Testis (tissue), 3 donors: ENCODE measurements around the gene FMNL2. TPM values are rescaled to one million over a fixed set of nuclear protein-coding genes. Genes with fewer than 3 reads are reported as not detected.

ENCODE experiments used
- DNase-seq: peaks from one replicate; pipeline ENCODE4 v3.0.0-alpha.2; 2019
- H3K27ac ChIP-seq, 2 donors: fragments of 200-600 bp; sonication (generic); one replicate each; pipeline ENCODE4 v1.5.1; 2019
- H3K27me3 ChIP-seq: fragments of 200-600 bp; sonication (generic); one replicate; pipeline ENCODE4 v1.5.1; 2019
- H3K36me3 ChIP-seq: fragments of 200-600 bp; sonication (generic); one replicate; pipeline ENCODE4 v1.5.1; 2017; ENCODE audit warnings: low read depth; ENCODE audit errors: missing control alignments
- H3K4me1 ChIP-seq: fragments of 200-600 bp; sonication (generic); one replicate; pipeline ENCODE4 v1.5.1; 2019
- H3K4me3 ChIP-seq, 2 donors: fragments of 200-600 bp; sonication (generic); one replicate each; pipeline ENCODE4 v1.5.1; 2017 to 2019
- H3K9me3 ChIP-seq: fragments of 200-600 bp; sonication (generic); one replicate; pipeline ENCODE4 v1.5.1; 2017
- CTCF ChIP-seq, 3 experiments: fragments of 450-650 bp in 2 of 3; fragments of 200-600 bp in 1 of 3; sonication (generic) in 1 of 3; IDR thresholded peaks; one replicate each; pipeline ENCODE4 v1.5.1; 2016 to 2019; ENCODE audit warnings: antibody characterized with exemption in 3 of 3, mild to moderate bottlenecking in 2 of 3, moderate library complexity in 1 of 3
- POLR2A ChIP-seq: fragments of 450-650 bp; IDR thresholded peaks from one replicate; pipeline ENCODE4 v1.6.1; 2017; ENCODE audit warnings: antibody characterized with exemption, mild to moderate bottlenecking, moderate library complexity
- WGBS, 2 donors: methylation state at CpG; one replicate each; pipeline ENCODE4 v1.1.5; 2018; 5-methylcytosine and 5-hydroxymethylcytosine counted together
- intact Hi-C: fragments of 100-400 bp; cut with DNase I; formaldehyde crosslinking; loops from one replicate; pipeline ENCODE4 v1.15.1; 2023; ENCODE audit warnings: low total_unique reads
- polyA plus RNA-seq: library from polyadenylated mRNA; stranded (reverse); fragments of 350-450 nt; fragmentation: Illumina TruSeq; extraction: RNeasy Lipid Tissue Mini Kit (QIAGEN cat#74804); gene quantifications from one replicate; pipeline ENCODE4 v1.2.3, GENCODE V29; 2014; ENCODE audit warnings: low read depth, low replicate concordance; ENCODE audit not compliant: insufficient read depth
- total RNA-seq, 2 donors: library from RNA; depleted of rRNA; stranded (reverse); fragments of >200 nt; gene quantifications; one replicate each; pipeline ENCODE4 v1.2.3, GENCODE V29; 2016

The FMNL2 gene
- total and polyA plus RNA-seq, 3 donors from 2014 or later, result 15.4 to 19.8 (median 16.8) TPM

DNA sequence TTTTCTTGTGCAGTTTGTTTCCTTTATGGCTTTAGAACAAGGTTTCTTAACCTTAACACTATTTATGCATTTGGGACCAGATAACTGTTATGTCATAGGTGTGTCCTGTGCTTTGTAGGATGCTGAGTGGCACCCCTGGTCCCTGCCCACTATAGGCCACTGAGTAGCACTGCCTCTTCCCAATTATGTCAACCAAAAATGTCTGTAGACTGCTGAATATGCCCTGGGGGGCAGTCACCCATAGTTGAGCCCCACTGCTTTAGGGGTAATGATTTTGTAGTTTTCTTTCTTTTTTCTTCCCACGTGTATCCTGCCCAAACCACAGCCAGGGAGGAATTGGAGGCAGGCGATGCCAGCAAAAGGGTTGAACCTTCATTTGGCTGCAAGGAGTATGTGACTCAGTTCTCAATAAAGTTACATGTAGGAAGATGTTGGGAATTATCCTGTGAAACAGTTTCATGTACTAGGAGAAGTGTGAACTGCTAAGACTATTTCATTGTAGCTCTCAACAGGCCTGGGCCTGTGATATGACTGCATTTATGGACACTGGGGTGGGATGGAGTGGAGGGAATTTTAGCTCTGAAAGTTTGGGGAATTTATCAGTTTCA lies 65.7 kb downstream of the FMNL2 start:
- Histone ChIP-seq H3K4me1 (no peaks in the 10 kb centered on the region), H3K27me3 (no peaks in the 10 kb centered on the region), H3K36me3 (no peaks in the 10 kb centered on the region), H3K4me3 (no peak overlapping the region), H3K9me3 (no peaks in the 10 kb centered on the region), H3K27ac (no peak overlapping the region)
- DNase-seq, result no peak
- WGBS, 2 donors, result 83 to 89% methylated on average over 2 of the region's 2 CpGs
- intact Hi-C loops, result no loop called here
- TF ChIP-seq CTCF (IDR thresholded peaks at IDR 0.05) (no peak), POLR2A (no peak)

DNA sequence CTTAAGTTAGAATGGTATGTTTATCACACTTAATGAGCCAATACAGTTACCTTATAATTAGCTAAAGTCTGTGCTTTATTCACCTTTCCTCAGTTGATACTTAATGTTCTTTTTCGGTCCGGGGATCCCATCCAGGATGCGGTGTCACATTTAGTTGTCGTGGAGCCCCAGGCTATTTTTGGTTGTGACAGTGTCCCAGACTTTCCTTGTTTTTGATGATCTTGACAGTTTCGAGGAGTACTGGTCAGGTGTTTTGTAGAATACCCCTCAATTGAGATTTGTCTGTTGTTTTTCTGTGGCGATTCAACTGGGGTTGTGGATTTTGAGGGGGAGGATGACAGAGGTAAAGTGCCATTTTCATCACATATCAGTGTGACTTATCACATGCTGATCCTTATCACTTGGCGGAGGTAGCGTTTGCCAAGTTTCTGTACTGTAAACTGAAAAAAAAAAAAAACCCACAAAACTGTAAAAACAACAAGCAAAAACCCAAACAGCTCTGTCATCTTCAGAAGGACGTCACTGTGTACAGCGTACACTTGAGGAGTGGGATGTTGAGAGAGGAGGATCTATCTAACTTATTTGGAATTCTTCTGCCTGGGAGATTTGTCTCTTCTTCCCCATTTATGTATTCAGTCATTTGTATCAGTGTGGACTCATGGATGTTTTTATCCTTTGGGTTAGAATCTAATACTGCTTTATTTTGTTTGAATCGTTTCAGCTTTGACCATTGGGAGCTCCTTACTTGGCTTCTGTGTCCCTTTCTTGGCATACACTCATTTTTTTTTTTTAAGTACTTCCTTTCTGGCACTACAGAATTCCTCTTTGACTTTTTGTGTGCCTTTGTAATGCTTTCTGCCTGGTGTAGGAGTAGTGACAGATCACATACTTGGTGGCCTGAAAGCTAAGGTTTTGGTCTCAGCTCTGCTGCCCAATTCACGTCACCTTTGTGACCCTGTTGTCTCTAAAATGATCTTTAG lies 68.1 kb downstream of the FMNL2 start:
- no peak overlapping the region for H3K4me3 ChIP-seq
- 56% methylated on average over 12 of the region's 12 CpGs for WGBS, 2 donors
- no peaks in the 10 kb centered on the region for H3K27me3 ChIP-seq
- intact Hi-C loops, result no loop called here
- no peaks in the 10 kb centered on the region for H3K36me3 ChIP-seq
- DNase-seq, result no peak
- TF ChIP-seq POLR2A (no peak), CTCF (IDR thresholded peaks at IDR 0.05) (no peak)
- peaks cover 6% of the 10 kb centered on the region for H3K4me1 ChIP-seq
- H3K27ac ChIP-seq, result no peak overlapping the region
- H3K9me3 ChIP-seq, result no peaks in the 10 kb centered on the region

- Histone ChIP-seq H3K36me3 (no peaks in the 10 kb centered on the region), H3K9me3 (no peaks in the 10 kb centered on the region), H3K4me3 (no peak overlapping the region), H3K27ac (no peak overlapping the region), H3K4me1 (peaks cover 6% of the 10 kb centered on the region), H3K27me3 (no peaks in the 10 kb centered on the region)
- 73 to 87% methylated on average over 2 of the region's 2 CpGs for WGBS, 2 donors
- DNase-seq, result no peak
- intact Hi-C loops, result no loop called here
- TF ChIP-seq POLR2A (no peak), CTCF (IDR thresholded peaks at IDR 0.05) (no peak)
These were observed 70.5 kb downstream of the FMNL2 start for GRCh38 chr2:152405206-152406118.

DNA sequence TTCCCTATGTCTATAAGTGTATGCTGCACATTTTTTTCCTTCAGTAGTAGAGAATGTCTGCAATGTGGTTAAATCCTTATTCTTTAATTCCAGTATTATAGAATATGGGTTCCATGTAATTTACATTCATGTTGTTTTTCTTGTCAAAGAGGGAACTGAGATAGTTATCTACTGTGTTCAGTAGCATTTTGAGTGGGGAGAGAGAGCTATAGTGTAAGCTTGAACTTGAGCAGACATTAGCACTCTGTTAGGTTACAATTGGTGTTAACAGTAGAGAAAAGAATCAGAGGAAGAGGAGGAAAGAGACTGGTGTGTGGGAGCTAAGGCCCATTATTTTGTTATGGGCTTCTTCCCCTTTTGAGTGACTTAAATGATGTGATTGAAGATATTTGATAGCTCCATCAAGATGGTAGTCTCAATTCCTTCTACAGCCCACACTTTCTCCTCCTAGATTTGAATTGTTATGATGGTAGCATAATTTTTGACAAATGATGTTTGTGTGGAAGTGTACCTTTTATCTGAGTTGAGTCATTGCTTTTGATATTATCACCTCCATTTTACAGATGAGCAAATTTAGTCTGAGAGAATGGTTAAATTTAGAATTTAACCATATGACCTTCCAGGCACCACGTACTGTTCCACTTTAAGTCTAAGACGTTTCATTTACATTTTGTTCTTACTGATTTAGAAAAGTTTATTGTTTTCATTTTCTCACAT lies 71.3 kb downstream of the FMNL2 start:
- 16 to 43% methylated on average over 2 of the region's 2 CpGs for WGBS, 2 donors
- Histone ChIP-seq H3K27me3 (no peaks in the 10 kb centered on the region), H3K4me1 (peaks cover 6% of the 10 kb centered on the region), H3K36me3 (no peaks in the 10 kb centered on the region), H3K27ac (peak overlapping the region in 1 of 2 donors; percentile 31), H3K4me3 (no peak overlapping the region), H3K9me3 (no peaks in the 10 kb centered on the region)
- intact Hi-C loops, result no loop called here
- no peak for DNase-seq
- TF ChIP-seq POLR2A (no peak), CTCF (IDR thresholded peaks at IDR 0.05) (no peak)
